ENCODE data around the gene GSTK1.
"Not testable (repeated sequence)": the region's sequence is repeated elsewhere in the genome, so short reads cannot be mapped to it uniquely, and the experiment has no call there.

The GSTK1 gene

GRCh38 chr7:143279186-143280098 lies 16.2 kb downstream of the GSTK1 start:
- peak; percentile 49 for DNase-seq

GRCh38 chr7:143280160-143280559 lies 16.9 kb downstream of the GSTK1 start:
- DNase-seq = no peak

- no peak for DNase-seq
These were observed 17.3 kb downstream of the GSTK1 start for GRCh38 chr7:143280566-143280965.

- no peak for DNase-seq
These were observed 18.3 kb downstream of the GSTK1 start for GRCh38 chr7:143281529-143281928.

GRCh38 chr7:143282124-143282523 lies 18.9 kb downstream of the GSTK1 start:
- no peak for DNase-seq

- no peak for DNase-seq
These were observed 20.1 kb downstream of the GSTK1 start for GRCh38 chr7:143283381-143283780.

GRCh38 chr7:143284591-143285469 lies 21.6 kb downstream of the GSTK1 start, which contains the start of gene TMEM139:
Gene TMEM139, plus strand, starts transcription at chr7:143284958. Its CDS starts 1,000 bp downstream, at chr7:143285958.
- no peak for DNase-seq

GRCh38 chr7:143285470-143285778 lies 22.2 kb downstream of the GSTK1 start:
- no peak for DNase-seq

- no peak for DNase-seq
These were observed 22.7 kb downstream of the GSTK1 start for GRCh38 chr7:143285806-143286521.

GRCh38 chr7:143286522-143286890 lies 23.3 kb downstream of the GSTK1 start:
- no peak for DNase-seq

GRCh38 chr7:143287339-143287934 lies 24.2 kb downstream of the GSTK1 start:
- no peak for DNase-seq

- peak; percentile 98 for DNase-seq
These were observed 24.9 kb downstream of the GSTK1 start, which contains the start of gene CASP2 for GRCh38 chr7:143287935-143288826. Gene CASP2, plus strand, starts transcription at chr7:143288351. Its CDS starts 105 bp downstream, at chr7:143288456.

- DNase-seq = no peak
These were observed 25.6 kb downstream of the GSTK1 start for GRCh38 chr7:143288836-143289235.

- no peak for DNase-seq
These were observed 26.2 kb downstream of the GSTK1 start for GRCh38 chr7:143289421-143289820.

- not testable (repeated sequence) for DNase-seq
These were observed 26.6 kb downstream of the GSTK1 start for GRCh38 chr7:143289888-143290287.

GRCh38 chr7:143290293-143290692 lies 27.1 kb downstream of the GSTK1 start:
- DNase-seq = no peak

GRCh38 chr7:143292876-143293275 lies 29.6 kb downstream of the GSTK1 start:
- no peak for DNase-seq

GRCh38 chr7:143295870-143296269 lies 32.6 kb downstream of the GSTK1 start:
- no peak for DNase-seq

- no peak for DNase-seq
These were observed 33.4 kb downstream of the GSTK1 start for GRCh38 chr7:143296686-143297085.

- no peak for DNase-seq
These were observed 36.1 kb downstream of the GSTK1 start for GRCh38 chr7:143299346-143299745.

- DNase-seq = no peak
These were observed 36.6 kb downstream of the GSTK1 start for GRCh38 chr7:143299840-143300239.

All from retina (tissue), 1 donor.